Loucy (cell line): Measurements from ENCODE around the gene FAM180A.

Source experiments
- EZH2phosphoT487 ChIP-seq: fragments of 200-600 bp; IDR thresholded peaks from 2 replicates; pipeline ENCODE4 v1.6.1; 2018; ENCODE audit warnings: antibody characterized with exemption, mild to moderate bottlenecking, moderate library complexity, borderline replicate concordance
- TF ChIP-seq, protein P1 (sequence below): fragments of 200-600 bp; sonication (generic); conservative IDR thresholded peaks from 2 replicates; pipeline ENCODE4 v1.5.1; 2014; ENCODE audit warnings: mild to moderate bottlenecking, antibody characterized with exemption, low read length

DNA sequence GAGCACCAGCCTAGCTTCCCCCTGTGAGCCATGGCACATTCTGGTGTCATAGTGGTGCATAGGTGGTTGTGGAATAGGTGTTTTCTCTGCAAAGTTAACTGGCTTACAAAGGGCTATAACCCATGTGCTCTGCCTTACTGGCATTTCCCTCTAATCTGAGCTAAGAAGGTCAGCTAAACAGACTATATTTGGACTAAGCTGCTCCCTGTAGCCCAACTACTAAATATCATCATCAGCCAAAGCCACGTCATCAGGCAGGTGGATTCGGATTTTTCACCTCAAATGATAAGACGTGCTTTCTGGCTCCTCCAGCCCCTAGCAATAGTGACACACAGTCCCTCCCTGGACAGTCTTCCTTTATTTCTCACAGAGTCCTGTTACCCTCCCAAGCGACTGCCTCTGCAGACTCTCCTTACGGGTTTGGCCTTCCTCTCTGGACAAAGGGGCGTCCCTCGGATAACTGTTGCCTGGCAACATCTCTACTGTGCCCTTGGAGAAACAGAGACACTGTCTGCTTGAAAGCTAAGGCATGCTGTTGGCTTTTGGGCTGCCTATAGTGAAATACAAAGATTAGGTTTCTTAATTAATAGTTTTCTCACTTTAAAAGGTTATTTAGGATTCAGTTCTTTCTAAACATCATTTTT lies 29.7 kb downstream of the FAM180A start:
- TF ChIP-seq, protein P1, sequence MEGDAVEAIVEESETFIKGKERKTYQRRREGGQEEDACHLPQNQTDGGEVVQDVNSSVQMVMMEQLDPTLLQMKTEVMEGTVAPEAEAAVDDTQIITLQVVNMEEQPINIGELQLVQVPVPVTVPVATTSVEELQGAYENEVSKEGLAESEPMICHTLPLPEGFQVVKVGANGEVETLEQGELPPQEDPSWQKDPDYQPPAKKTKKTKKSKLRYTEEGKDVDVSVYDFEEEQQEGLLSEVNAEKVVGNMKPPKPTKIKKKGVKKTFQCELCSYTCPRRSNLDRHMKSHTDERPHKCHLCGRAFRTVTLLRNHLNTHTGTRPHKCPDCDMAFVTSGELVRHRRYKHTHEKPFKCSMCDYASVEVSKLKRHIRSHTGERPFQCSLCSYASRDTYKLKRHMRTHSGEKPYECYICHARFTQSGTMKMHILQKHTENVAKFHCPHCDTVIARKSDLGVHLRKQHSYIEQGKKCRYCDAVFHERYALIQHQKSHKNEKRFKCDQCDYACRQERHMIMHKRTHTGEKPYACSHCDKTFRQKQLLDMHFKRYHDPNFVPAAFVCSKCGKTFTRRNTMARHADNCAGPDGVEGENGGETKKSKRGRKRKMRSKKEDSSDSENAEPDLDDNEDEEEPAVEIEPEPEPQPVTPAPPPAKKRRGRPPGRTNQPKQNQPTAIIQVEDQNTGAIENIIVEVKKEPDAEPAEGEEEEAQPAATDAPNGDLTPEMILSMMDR: no peak
- TF ChIP-seq EZH2phosphoT487: no peak
